HG03558 (cell line): ENCODE results near the gene VTN.

Experiments used
- ATAC-seq: cut with Tn5 transposase; IDR thresholded peaks from one replicate; pipeline ENCODE4 v1.9.1; 2021; ENCODE audit warnings: moderate number of reproducible peaks; ENCODE audit not compliant: unreplicated experiment; ENCODE audit errors: extremely low read depth

The VTN gene, protein sequence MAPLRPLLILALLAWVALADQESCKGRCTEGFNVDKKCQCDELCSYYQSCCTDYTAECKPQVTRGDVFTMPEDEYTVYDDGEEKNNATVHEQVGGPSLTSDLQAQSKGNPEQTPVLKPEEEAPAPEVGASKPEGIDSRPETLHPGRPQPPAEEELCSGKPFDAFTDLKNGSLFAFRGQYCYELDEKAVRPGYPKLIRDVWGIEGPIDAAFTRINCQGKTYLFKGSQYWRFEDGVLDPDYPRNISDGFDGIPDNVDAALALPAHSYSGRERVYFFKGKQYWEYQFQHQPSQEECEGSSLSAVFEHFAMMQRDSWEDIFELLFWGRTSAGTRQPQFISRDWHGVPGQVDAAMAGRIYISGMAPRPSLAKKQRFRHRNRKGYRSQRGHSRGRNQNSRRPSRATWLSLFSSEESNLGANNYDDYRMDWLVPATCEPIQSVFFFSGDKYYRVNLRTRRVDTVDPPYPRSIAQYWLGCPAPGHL

GRCh38 chr17:28370035-28370743 is at the start of gene VTN:
Gene VTN (minus strand): TSS chr17:28370307. CDS start chr17:28370203, 104 bp downstream.
- ATAC-seq, result no peak

DNA sequence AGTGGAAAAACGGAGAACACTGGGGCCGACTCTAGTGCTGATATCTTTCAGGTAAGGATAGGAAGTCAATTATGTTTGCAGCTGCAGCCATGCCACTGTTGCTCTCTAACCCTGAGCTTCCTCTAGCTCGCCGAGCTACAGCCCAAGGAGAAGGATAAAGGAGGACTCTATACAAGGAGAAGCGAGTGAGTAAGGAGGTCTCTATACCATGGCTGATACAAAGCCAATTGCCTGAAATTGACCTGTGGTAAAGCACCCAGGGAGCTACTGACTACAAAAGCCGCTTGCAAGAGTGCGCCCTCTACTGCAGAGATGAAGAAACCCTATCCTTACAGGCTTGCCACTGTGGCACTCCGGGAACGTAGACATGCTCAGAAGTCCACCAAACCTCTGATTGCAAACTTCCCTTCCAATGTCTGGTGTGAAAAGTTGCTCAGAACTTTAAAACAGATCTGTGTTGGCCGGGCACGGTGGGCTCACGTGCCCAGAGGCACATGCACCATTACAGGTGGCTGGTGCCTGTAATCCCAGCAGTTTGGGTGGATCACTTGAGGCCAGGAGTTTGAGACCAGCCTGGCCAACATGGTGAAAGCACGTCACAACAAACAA is 46.7 kb upstream of the VTN start:
- no peak for ATAC-seq

DNA sequence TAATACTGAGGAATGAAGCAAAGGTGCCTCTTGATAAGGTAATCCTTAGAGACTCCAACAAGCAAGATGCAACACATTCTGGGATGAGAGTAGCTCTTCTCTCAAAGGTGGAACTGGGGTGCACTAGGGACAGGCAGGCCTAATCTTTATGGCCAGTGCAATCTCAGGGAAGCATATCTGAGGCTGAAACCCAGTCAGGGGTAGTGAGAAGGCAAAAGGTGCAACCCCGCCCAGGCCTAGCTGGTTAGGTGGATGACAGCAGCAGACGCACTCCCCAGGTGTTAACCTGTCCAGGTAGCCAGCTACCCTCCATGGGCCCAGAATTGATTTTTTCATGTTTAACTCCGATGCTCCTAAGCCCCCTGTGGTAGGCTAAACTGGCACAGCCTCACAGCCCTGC is 45.8 kb upstream of the VTN start:
- ATAC-seq, result no peak

DNA sequence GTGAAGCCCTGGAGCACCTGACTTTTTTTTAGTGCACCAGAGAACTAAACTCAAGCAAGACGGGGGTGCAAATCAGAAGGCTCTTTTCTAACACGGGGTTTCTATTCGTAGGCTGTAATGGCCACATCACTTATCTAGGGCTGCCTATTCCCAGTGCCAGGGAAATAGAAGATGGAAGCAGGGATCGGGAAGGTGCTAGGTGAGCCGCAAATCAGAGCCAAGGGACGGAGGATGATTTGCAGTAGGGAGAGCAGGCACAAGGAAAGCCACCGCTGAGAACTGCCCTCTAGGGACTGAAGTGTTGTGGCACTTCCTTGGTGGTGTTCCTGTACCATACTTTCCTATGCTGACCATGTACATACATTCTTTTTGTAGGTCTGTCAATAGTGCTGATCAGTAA is 43.7 kb upstream of the VTN start:
- no peak for ATAC-seq

DNA sequence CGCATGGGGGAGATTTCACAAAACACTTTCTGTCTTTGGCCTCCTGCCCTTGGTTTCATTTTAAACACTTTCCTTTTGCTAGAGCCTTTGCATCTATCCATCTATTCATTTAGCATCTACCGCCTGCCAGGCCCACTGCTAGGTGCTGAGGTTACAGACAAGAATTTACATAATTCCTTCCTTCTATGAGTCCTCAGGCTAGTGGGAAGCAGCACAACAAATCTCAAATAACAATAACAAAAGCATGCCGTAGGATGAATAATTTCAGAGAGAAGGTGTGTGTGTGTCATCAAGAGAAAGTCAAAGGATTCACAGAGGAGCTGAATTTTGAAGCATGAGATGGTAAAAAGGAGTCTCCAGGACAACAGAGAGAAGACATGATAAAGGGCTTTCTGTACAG is 42.0 kb upstream of the VTN start:
- no peak for ATAC-seq

DNA sequence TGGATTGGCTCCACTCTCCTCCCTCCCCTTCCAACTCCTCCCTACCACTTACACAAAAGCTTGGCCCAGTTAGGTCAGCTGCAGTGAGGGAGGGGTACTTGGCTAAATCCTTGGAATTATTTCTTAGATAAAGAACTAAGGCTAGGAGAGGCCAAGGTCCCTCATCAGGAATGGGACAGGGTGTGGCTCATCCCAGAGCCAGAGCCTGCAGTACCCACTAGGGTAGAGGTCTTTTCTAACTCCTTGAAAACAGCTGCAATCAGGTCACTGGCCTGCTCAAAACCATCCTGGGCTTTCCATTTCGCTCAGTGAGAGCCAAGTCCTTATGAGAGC is 37.8 kb upstream of the VTN start:
- ATAC-seq, result no peak

GRCh38 chr17:28407130-28407973 is 37.2 kb upstream of the VTN start:
- no peak for ATAC-seq

GRCh38 chr17:28406473-28406814 is 36.3 kb upstream of the VTN start:
- ATAC-seq, result no peak

GRCh38 chr17:28405632-28406472 is 35.7 kb upstream of the VTN start, which contains the start of gene SLC46A1:
Gene SLC46A1 (minus strand): TSS chr17:28406212. CDS start chr17:28406114, 98 bp downstream.
- no peak for ATAC-seq

DNA sequence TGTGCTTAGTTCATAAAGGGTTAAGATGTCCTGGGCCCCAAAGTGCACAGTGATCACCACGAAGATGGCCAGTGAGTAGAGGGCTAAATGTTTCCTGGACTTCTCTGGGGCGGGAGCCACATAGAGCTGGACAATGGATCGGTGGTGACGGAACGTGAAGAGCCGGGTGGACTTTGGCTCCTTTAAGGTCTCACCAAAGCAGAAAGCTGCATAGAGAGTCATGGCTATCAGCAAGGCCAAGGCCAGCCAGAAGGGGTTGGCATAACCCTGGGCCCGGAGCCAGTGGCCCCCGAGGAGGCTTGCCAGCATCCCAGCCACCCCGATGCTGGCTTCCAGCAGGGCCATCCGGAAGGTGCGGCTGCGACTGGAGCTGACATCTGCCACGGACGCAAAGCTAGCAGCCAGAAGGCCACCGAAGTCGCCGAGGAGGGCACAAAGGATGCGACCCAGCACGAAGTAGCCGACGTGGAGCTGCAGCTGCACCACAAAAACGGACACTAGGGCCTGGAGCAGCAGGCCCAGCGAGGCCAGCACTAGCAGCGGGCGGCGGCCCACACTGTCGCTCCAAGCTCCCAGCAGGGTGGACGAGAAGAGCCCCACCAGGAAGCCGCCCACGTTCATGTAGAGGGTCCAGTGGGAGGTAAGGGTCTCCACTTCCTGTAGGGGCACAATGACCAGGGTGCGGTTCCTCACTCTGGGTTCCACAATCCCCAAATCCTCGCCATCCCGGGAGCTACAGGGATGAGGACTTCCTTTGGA is 34.9 kb upstream of the VTN start:
- ATAC-seq, result no peak

- no peak for ATAC-seq
These were observed 34.3 kb upstream of the VTN start for GRCh38 chr17:28404461-28404811.

DNA sequence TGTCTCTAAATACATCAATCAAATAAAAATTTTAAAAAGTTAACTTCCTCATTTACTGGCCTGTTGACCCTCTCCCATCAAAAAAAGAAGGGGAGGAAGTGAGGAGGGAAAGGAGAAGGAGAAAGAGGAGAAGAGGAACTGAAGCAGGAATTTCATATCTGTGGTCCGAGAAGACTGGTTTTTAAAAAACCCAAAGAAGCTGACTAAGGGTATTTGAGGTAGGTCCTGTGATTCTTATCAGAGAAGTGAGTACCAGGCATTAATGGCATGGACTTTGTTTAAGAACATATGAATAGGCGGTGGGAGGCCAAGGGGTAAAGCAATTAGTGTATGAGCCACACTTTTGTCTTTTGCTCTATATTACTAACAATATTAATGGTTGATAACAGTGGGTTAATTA is 33.9 kb upstream of the VTN start:
- ATAC-seq, result no peak

- no peak for ATAC-seq
These were observed 32.7 kb upstream of the VTN start for GRCh38 chr17:28402844-28403243.

DNA sequence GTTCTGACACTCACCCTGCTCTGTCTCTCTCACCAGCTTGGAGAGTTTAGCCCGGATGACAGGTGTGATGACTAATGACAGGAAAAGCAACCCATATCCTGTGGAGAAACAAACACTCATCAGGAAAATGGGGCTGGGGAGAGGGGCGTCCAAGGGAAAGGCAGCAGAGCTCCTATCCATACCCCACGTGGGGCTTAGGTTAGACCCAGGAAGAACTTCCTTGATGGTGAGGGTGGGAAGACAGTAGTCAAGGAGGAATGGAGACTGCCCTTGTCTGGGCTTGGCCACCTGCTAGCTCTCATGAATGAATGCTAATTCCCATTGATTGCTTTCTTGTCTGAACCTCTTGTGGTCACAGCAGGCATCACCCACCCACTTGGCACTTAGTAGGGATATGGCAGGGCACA is 32.1 kb upstream of the VTN start:
- no peak for ATAC-seq

GRCh38 chr17:28399808-28400207 is 29.7 kb upstream of the VTN start:
- no peak for ATAC-seq

- ATAC-seq, result no peak
These were observed 28.3 kb upstream of the VTN start for GRCh38 chr17:28398280-28398981.

GRCh38 chr17:28397687-28398279 is 27.7 kb upstream of the VTN start:
- no peak for ATAC-seq

DNA sequence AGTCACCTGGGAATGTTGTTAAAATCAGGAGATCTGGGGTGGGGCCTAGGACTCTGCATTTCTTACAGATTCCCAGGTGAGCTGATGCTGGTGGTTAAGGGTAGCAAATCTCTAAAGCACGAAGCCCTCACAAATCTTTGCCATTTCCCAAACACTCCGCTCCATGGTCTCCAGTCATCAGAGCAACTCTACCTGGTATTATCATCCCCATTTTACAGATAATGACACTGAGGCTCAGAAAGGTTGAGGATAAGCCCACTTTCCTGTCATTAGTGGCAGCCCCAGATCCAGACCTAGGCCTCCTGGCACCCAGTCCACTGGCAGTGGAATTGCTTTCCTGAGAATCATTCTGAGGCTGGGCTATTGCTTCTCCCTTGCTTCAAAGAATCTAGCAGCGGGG is 27.2 kb upstream of the VTN start:
- ATAC-seq, result no peak
